ENCODE data around the gene MT3. TPM values are rescaled to one million over a fixed set of nuclear protein-coding genes. Genes with fewer than 3 reads are reported as not detected.
"Not testable (repeated sequence)": the region's sequence is repeated elsewhere in the genome, so short reads cannot be mapped to it uniquely, and the experiment has no call there.

Gene MT3
- total RNA-seq, 1 experiment from 2014 or later = not detected

DNA sequence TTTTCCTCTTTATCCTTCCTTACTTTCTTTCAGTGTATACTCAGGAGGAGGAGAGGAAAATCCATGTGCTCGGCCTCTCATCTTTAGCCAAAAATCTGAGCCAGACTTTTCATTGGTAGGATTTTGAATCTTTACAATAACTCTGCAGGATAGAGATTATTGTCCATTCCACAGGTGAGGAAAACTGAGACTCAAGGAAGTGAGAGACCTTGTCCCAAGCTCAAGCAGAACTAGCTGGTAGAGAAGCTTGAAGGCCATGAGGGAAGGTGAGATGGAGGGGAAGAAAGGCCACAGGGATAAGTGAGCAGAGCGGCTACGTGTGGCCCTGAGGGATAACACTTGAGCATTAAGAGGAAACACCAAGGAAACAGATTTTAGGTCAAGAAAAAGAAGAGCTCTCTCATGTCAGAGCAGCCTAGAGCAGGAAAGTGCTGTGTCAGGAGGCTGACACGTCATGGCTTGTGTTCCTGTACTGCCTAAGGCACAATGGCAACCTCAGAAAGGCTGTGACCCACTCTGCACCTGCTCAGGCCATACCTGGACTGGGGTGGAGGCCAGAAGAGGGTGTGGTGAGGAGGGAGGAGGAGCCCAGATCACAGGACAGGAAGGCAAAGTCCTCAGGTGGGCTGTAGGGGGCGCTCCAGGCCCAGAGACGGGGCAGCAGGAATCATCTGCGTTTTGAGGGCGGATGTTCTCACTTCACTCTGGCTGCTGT lies 12.6 kb upstream of the MT3 start:
- peak; percentile 78 for DNase-seq (ENCODE audit: extremely low read depth, low read depth)

- DNase-seq (ENCODE audit: extremely low read depth, low read depth) = no peak
Measured at GRCh38 chr16:56577300-56577625, 12.1 kb upstream of the MT3 start.

DNA sequence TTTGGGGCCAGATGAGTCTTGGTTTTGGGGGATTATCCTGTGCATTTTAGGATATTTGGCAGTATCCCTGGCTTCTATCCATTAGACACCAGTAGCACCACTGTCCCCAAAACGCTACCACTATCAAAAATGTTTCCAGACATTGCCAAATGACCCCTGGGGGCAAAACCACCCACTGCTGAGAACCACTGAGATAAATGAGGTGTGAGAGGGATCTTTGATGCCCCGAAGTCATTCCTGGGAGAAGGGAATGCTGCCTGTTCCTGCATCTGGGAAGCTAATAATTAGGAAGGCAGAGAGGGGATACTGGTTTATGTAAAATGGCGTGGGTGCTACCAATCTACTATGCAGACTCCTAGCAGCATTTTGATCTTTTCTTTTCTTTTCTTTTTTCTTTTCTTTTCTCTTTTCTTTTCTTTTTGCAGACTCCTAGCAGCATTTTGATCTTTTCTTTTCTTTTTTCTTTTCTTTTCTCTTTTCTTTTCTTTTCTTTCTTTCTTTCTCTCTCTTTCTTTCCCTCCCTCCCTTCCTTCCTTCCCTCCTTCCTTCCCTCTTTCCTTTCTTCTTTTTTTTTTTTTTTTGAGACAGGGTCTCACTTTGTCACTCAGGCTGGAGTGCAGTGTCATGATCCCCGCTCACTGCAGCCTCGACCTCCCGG lies 8.8 kb upstream of the MT3 start:
- no peak for DNase-seq (ENCODE audit: extremely low read depth, low read depth)

- not testable (repeated sequence) for DNase-seq (ENCODE audit: extremely low read depth, low read depth)
Measured at GRCh38 chr16:56582911-56583310, 6.4 kb upstream of the MT3 start.

- DNase-seq (ENCODE audit: extremely low read depth, low read depth) = no peak
Measured at GRCh38 chr16:56583351-56584168, 5.8 kb upstream of the MT3 start.

DNA sequence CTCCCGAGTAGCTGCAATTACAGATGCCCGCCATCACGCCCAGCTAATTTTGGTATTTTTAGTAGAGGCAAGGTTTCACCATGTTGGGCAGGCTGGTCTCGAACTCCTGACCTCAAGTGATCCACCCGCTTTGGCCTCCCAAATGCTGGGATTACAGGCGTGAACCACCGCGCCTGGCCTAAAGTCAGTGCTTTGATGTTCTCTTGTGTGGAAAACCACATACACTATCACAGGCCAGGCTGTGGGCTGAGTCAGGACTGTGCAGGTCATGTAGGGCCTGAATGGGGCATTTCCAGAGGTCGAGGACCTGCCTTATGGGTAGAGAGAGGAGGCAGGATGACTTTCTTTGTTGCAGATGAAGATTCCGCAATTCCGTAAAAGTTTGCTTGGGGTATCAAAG lies 5.1 kb upstream of the MT3 start:
- DNase-seq (ENCODE audit: extremely low read depth, low read depth) = no peak

DNA sequence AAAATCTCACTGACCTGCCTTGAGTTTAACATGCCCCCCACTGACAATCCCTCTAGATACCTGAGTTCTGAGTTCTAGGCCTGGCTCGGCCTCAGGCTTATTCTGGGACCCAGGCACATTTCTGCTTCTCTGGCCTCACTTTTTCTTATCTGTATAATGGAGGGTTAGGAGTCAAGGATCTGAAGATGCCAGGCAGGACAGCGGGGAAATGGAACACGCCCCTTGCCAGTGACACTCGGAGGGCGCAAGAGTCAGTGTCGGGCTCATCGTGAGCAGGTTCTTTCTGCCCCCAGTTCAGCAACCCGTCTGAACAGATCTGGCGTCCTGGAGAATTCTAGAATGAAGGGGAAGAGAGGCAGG lies 567 bp upstream of the MT3 start:
- DNase-seq (ENCODE audit: extremely low read depth, low read depth) = no peak

DNA sequence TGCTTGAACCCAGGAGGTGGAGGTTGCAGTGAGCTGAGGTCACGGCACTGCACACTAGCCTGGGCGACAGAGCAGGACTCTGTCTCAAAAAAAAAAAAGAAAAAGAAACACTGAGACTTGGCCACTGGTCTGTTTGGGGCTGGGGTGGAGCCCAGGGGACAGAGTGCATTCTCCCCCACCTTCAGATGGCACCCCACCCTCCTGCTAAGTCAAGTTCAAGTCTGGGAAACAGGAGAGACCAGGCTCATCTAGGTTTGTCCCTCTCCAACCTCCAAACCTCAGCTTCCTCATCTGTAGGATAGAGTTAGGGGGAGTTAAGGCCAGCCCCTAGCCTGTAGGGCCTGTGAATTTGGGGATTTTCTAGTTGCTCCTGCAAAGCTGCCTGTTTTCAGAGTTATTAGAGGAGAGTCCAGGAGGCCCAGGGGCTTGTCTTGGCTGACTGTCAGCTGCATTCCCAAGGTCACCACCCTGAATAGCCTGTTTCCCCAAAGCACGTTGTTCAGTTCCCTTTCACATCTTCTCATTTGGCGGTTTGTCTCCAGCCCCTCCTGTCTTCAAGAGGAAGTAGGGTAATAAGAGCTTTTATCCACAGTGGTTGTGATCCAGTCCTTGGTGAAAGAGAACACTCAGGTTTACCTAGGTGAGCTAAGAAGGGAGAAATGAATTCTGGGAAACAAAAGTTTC lies 2.2 kb downstream of the MT3 start:
- no peak for DNase-seq (ENCODE audit: extremely low read depth, low read depth)

DNA sequence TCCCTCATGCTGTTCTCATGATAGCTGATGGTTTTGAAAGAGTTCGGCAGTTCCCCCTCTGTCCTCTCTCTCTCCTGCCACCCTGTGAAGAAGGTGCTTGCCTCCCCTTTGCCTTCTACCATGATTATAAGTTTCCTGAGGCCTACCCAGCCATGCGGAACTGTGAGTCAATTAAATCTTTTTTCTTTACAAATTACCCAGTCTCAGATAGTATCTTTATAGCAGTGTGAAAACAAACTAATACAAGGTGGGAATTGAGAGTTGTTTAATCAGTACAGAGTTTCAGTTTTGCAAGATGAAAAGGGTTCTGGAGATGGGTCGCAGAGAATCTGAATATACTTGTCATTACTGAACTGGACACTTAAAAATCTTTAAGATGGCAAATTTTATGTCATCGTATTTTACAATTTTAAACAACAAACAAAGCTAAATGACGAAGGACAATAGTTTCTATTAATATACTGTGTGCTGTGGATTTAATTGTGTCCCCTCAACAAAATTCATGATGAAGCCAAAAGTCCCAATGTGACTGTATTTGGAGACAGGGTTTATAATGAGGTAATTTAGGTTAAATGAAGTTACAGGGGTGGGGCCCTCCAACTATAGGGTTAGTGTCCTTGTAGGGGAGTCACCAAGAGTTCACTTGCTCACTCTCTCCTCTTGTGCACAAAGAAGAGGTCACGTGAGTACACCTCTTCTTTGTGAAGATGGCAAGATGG lies 4.4 kb downstream of the MT3 start:
- no peak for DNase-seq (ENCODE audit: extremely low read depth, low read depth)

- DNase-seq (ENCODE audit: extremely low read depth, low read depth) = no peak
Measured at GRCh38 chr16:56594292-56594619, 4.9 kb downstream of the MT3 start.

GRCh38 chr16:56600398-56600999 lies 11.2 kb downstream of the MT3 start:
- peak; percentile 76 for DNase-seq (ENCODE audit: extremely low read depth, low read depth)

GRCh38 chr16:56601325-56601724 lies 12.0 kb downstream of the MT3 start:
- DNase-seq (ENCODE audit: extremely low read depth, low read depth) = no peak

- peak; percentile 62 for DNase-seq (ENCODE audit: extremely low read depth, low read depth)
Measured at GRCh38 chr16:56603589-56603988, 14.3 kb downstream of the MT3 start.

GRCh38 chr16:56604966-56605365 lies 15.6 kb downstream of the MT3 start:
- DNase-seq (ENCODE audit: extremely low read depth, low read depth) = no peak

DNA sequence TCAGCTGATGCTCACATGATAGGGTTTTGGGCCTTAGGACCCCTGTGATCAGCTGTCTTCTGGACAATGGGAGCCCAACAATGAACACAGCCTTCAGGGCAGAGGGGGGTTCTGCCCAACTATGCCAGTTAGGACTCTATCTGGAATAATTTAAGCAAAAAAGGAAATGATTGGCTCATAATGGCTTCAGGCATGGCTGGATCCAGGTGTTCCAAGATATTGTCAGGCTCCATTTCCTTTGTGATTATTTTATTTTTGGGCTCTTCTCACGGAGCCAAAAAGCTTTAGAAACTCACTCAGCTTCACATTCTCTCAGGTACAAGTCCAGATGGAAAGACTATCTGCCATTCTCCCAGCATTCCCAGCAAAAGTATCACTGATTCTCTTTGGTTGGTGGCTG lies 16.1 kb downstream of the MT3 start:
- no peak for DNase-seq (ENCODE audit: extremely low read depth, low read depth)

DNA sequence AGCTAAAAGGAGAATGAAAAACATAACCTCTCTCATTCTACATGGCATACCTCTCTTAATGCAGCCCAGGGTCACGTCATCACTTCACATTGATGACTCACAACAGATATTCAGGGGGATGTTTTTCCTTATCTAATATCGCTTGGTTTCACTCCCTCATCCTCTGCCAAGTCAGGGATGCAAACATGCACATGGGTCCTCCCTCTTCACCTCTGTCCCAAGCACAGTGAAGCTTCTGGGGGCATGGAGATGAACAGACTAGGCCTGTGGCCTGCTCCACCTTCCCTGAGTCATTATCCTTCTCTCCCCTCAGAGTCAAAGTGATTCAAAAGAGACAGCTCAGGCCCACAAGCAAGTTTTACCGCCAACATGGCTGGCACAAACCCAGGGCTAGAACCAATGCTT lies 16.7 kb downstream of the MT3 start:
- no peak for DNase-seq (ENCODE audit: extremely low read depth, low read depth)

- DNase-seq (ENCODE audit: extremely low read depth, low read depth) = peak; percentile 54
Measured at GRCh38 chr16:56606476-56607108, 17.3 kb downstream of the MT3 start.

GRCh38 chr16:56607109-56607618 lies 17.8 kb downstream of the MT3 start:
- DNase-seq (ENCODE audit: extremely low read depth, low read depth) = peak; percentile 72

GRCh38 chr16:56607675-56608042 lies 18.3 kb downstream of the MT3 start:
- DNase-seq (ENCODE audit: extremely low read depth, low read depth) = no peak
